Loucy (cell line): Measurements from ENCODE around the gene BCLAF3.

Experiments used
- EZH2phosphoT487 ChIP-seq: fragments of 200-600 bp; IDR thresholded peaks from 2 replicates; pipeline ENCODE4 v1.6.1; 2018; ENCODE audit warnings: antibody characterized with exemption, mild to moderate bottlenecking, moderate library complexity, borderline replicate concordance
- TF ChIP-seq, protein P1 (sequence below): fragments of 200-600 bp; sonication (generic); conservative IDR thresholded peaks from 2 replicates; pipeline ENCODE4 v1.5.1; 2014; ENCODE audit warnings: mild to moderate bottlenecking, antibody characterized with exemption, low read length

DNA sequence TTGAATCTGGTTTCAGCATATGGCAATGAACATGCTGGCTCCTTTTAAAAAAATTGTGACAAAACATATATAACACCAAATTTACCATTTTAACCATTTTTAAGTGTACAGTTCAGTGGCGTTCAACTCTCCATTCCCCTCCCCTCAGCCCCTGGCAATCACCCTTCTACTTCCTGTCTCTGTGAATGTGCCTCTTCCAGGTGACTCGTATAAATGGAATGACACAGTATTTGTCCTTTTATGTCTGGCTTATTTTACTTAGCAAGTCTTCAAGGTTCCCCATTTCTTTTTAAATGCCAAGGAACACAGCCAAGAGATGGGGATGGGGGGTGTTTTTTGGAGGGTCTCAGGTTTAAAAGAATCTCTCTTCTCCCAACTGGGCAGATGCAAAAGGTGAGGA lies 35.4 kb upstream of the BCLAF3 start:
- TF ChIP-seq, protein P1, sequence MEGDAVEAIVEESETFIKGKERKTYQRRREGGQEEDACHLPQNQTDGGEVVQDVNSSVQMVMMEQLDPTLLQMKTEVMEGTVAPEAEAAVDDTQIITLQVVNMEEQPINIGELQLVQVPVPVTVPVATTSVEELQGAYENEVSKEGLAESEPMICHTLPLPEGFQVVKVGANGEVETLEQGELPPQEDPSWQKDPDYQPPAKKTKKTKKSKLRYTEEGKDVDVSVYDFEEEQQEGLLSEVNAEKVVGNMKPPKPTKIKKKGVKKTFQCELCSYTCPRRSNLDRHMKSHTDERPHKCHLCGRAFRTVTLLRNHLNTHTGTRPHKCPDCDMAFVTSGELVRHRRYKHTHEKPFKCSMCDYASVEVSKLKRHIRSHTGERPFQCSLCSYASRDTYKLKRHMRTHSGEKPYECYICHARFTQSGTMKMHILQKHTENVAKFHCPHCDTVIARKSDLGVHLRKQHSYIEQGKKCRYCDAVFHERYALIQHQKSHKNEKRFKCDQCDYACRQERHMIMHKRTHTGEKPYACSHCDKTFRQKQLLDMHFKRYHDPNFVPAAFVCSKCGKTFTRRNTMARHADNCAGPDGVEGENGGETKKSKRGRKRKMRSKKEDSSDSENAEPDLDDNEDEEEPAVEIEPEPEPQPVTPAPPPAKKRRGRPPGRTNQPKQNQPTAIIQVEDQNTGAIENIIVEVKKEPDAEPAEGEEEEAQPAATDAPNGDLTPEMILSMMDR: no peak
- TF ChIP-seq EZH2phosphoT487: no peak
